ENCODE data around the gene TUBGCP5. TPM values are rescaled to one million over a fixed set of nuclear protein-coding genes. Genes with fewer than 3 reads are reported as not detected.

Gene TUBGCP5
- total and polyA plus RNA-seq, 2 donors (not counting 3 experiments of a cell fraction or from before 2014, with no cell fraction given), result 6.7 to 18.6 TPM

DNA sequence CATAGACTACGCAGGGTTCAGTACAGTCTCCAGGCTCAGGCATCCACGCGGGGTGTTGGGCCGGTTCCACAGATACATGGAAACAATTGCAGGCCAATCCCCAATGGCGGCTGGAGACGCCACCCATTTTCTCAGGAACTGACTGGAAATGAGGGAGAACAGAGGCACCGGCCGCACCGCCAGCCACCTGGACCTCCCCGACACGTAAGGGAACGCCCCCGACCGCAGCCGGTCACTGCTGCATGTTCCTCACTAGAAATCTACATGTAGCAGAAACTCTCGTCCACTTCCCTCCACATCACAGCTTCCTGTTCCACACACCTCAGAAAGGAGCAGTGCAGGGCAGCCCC, 88.4 kb downstream of the TUBGCP5 start:
- intact Hi-C loops (cut with micrococcal nuclease), result no loop called here
- H3K27ac ChIP-seq (ENCODE audit: insufficient read depth, low read depth, low read length), result no peak overlapping the region

More for the DNA sequence above, 88.4 kb downstream of the TUBGCP5 start:
- ChIA-PET POLR2A (no interaction called here), CTCF (interaction anchor here (1.2 kb wide), 1 partner anchor 16 kb away, joined by 3 read pairs; no protein-coding TSS in a partner anchor)
- H4K20me1 ChIP-seq (replicated peaks; ENCODE audit: control insufficient read depth, extremely low read depth, insufficient read depth, low read length), result no peaks in the 10 kb centered on the region
- no peak overlapping the region for H3K9ac ChIP-seq (replicated peaks; ENCODE audit: extremely low read depth, insufficient read depth, low read length)
- H3K9me1 ChIP-seq (replicated peaks; ENCODE audit: control insufficient read depth, extremely low read depth, insufficient read depth, low read length), result no peaks in the 10 kb centered on the region
- DNase-seq (ENCODE audit: low read depth, low spot score), result no peak
- dilution Hi-C loops (cut with MboI; ENCODE audit: extremely low pct_ligation_motif_present, low sequenced_read_pairs), result no loop called here
- TF ChIP-seq EZH2 (IDR thresholded peaks at IDR 0.05; ENCODE audit: borderline replicate concordance, low read depth, low read length, severe bottlenecking), result no peak
- TF ChIP-seq, protein P1, sequence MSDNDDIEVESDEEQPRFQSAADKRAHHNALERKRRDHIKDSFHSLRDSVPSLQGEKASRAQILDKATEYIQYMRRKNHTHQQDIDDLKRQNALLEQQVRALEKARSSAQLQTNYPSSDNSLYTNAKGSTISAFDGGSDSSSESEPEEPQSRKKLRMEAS (IDR thresholded peaks at IDR 0.05; ENCODE audit: insufficient read depth, insufficient read length), result no peak
- TF ChIP-seq POLR2AphosphoS5 (IDR thresholded peaks at IDR 0.05; ENCODE audit: insufficient read depth, low read depth, low read length), result no peak
- no peak for TF ChIP-seq JUN (IDR thresholded peaks at IDR 0.05; ENCODE audit: borderline replicate concordance, insufficient read depth, insufficient read length, low read depth)
- no peak for TF ChIP-seq FOS (IDR thresholded peaks at IDR 0.05; ENCODE audit: borderline replicate concordance, insufficient read depth, low read length)
- TF ChIP-seq POLR2A (IDR thresholded peaks at IDR 0.05; ENCODE audit: low read depth, low read length), result no peak
- TF ChIP-seq GATA2 (IDR thresholded peaks at IDR 0.05; ENCODE audit: insufficient read depth, insufficient read length, low read depth, low read length), result no peak
- TF ChIP-seq MYC (IDR thresholded peaks at IDR 0.05; ENCODE audit: low read depth, low read length), result no peak
- TF ChIP-seq, protein P2, sequence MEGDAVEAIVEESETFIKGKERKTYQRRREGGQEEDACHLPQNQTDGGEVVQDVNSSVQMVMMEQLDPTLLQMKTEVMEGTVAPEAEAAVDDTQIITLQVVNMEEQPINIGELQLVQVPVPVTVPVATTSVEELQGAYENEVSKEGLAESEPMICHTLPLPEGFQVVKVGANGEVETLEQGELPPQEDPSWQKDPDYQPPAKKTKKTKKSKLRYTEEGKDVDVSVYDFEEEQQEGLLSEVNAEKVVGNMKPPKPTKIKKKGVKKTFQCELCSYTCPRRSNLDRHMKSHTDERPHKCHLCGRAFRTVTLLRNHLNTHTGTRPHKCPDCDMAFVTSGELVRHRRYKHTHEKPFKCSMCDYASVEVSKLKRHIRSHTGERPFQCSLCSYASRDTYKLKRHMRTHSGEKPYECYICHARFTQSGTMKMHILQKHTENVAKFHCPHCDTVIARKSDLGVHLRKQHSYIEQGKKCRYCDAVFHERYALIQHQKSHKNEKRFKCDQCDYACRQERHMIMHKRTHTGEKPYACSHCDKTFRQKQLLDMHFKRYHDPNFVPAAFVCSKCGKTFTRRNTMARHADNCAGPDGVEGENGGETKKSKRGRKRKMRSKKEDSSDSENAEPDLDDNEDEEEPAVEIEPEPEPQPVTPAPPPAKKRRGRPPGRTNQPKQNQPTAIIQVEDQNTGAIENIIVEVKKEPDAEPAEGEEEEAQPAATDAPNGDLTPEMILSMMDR (IDR thresholded peaks at IDR 0.05; ENCODE audit: extremely low read depth in 1 of 2, insufficient read depth in 1 of 2, low read depth in 1 of 2, low read length in 2 of 2), result no peak
- H3K4me1 ChIP-seq (ENCODE audit: control insufficient read depth, extremely low read depth, insufficient read depth, low read length), result peaks cover 21% of the 10 kb centered on the region
- FAIRE-seq, result no peak
- H2AFZ ChIP-seq (ENCODE audit: low read depth, low read length), result no peak overlapping the region
- no peaks in the 10 kb centered on the region for H3K9me3 ChIP-seq (replicated peaks; ENCODE audit: control insufficient read depth, insufficient read depth, low read length)
- no peak overlapping the region for H3K4me3 ChIP-seq (replicated peaks in 1 of 3; ENCODE audit: insufficient read depth in 1 of 3, low read depth in 1 of 3, low read length in 3 of 3)
- no TSS peak for BruUV-seq (replicated peaks)
- peaks cover 68% of the 10 kb centered on the region for H3K79me2 ChIP-seq (ENCODE audit: control insufficient read depth, insufficient read depth, low read length)
- H3K4me2 ChIP-seq (ENCODE audit: insufficient read depth, low read length), result no peak overlapping the region
- no peaks in the 10 kb centered on the region for H3K27me3 ChIP-seq (ENCODE audit: control insufficient read depth in 2 of 2, insufficient read depth in 2 of 2, low read length in 2 of 2)
- no peaks in the 10 kb centered on the region for H3K36me3 ChIP-seq (ENCODE audit: control insufficient read depth in 2 of 2, extremely low read depth in 1 of 2, insufficient read depth in 2 of 2, low read length in 2 of 2)
